GM19463 (cell line): ENCODE measurements around the gene ODF4.

Experiments used
- ATAC-seq: cut with Tn5 transposase; IDR thresholded peaks from one replicate; pipeline ENCODE4 v1.9.1; 2021; ENCODE audit warnings: mild to moderate bottlenecking, moderate library complexity; ENCODE audit not compliant: unreplicated experiment

The ODF4 gene, protein sequence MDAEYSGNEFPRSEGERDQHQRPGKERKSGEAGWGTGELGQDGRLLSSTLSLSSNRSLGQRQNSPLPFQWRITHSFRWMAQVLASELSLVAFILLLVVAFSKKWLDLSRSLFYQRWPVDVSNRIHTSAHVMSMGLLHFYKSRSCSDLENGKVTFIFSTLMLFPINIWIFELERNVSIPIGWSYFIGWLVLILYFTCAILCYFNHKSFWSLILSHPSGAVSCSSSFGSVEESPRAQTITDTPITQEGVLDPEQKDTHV

DNA sequence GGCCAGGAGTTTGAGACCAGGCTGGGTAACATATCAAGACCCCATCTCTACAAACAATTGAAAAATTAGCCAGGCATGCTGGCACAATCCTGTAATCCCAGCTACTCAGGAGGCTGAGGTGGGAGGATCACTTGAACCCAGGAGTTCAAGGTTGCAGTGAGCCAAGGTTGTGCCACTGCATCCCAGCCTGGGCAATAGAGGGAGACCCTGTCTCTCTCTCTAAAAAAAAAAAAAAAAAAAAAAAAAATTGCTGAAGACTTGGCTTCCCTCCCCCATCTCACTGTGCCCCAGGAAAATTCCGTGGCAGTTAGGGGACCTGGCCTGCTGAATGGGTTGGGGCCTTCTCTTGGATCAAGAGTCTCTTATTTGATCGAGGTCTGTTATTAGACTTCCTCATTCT is at the start of gene ODF4:
Gene ODF4 (plus strand): TSS at position 301 of the 400 bp plus-strand sequence. CDS start 212 bp downstream, outside the sequence.
- no peak for ATAC-seq

DNA sequence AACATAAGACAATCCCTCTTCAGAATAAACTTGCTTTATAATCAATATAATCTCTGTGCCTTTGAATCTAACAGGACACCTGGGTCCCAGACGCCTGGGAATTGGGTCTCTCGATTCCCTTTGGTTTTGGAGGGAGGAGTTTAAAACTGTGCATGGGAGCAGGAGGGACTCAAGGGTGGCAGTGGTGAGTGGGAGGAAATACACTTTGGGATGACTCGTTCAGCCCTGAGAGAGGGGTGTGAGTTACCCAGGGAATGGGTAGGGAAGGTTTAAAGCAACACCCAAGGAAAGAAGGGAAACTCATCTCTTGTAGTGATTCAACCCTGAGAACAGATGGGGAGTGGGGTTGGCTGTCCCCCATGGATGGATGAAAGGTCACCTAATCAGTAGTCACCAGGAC is 49.6 kb upstream of the ODF4 start:
- ATAC-seq: no peak

DNA sequence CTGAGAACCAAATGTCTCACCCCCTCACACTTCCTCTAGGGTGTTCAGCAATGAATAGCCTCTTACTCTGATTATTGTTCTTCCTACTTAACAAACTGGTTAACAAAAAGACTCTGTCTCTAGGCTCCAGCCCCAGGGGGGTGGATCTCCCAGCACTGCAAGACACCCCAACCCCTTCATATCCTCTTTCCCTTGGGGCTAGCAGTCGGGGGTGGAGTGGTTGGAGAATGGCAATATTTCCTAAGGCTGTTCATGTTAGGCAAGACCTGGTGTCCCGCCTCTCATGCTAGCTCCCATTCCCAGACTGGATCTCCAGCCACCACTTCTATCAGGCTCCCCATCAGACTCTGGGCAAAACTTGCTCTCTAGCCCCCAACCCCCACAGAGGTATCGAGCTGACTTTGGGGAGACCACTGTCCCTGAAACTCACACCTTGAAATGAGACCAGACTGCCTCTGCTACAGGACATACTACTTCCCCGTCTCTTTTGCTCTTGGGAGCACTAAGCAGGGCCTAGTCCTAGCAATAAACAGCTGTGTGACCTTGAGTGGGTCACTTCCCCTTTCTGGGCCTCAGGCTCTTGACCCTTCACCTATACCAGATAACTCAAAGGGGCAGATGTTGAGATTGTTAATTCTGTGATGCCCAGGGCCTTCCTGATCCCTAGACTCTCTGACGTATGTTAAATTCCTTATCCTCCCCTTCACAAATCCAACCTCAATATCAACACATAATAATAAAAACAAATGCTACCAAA is 46.8 kb upstream of the ODF4 start:
- ATAC-seq: no peak

DNA sequence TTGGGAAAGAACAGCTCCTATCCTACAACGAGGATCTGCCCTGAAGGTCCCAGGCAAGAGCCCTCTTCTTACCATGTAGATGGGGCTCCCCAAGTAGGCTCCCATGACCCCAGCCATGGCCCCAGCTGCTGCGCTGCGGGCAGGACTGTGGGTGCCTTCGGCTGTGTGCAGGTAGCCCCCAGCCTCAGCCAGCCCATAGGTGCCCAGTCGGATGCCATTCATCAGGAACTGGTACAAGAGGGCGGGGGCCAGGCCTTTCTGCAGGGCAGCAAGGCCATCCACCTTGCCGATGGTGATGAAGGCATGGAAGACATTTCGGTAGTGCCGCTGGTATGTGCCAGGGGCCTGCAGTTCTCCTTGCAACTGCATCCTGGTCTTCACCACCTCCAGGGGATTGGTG is 45.3 kb upstream of the ODF4 start:
- no peak for ATAC-seq

DNA sequence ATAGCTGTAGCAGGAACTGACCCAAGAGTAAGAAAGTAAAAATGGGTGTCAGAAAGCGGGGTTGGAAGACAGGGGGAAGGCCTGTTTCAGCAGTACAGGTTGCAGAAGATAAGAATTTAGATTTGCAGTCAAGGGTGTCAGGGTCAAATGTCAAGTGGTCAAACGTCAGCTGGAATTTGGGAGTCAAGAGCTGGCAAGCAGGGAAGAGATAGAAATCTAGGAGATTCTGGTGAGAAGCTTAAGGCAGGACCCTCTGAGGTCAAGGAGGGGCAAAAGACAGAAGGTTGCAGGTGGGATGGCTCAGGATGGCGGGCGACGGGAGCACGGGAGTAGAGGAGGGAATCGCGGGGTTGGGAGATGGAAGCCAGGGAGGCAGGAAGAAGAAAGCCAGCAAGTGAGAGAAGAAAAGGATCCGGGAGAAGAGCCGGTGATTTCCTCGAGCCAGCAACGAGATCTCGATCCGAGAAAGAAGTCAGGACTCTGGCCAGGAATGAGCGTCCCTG is 44.8 kb upstream of the ODF4 start:
- no peak for ATAC-seq

DNA sequence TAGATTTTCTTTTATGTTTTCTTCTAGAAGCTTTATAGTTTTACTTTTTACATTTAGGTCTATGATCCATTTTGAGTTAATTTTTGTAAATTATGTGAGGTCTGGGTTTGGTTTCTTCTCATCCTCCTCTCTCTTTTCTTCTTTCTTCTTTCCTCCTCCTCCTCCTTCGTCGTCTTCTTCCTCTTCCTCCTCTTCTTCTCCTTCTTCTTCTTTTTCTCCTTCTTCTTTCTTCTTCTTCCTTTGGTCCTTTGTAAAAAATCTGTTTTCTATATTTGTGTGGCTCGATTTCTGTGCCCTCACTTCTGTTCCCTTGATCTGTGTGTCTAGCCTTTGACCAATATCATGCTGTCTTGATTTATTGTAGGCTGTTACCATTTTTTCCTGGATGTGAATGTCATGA is 39.4 kb upstream of the ODF4 start:
- ATAC-seq: no peak

DNA sequence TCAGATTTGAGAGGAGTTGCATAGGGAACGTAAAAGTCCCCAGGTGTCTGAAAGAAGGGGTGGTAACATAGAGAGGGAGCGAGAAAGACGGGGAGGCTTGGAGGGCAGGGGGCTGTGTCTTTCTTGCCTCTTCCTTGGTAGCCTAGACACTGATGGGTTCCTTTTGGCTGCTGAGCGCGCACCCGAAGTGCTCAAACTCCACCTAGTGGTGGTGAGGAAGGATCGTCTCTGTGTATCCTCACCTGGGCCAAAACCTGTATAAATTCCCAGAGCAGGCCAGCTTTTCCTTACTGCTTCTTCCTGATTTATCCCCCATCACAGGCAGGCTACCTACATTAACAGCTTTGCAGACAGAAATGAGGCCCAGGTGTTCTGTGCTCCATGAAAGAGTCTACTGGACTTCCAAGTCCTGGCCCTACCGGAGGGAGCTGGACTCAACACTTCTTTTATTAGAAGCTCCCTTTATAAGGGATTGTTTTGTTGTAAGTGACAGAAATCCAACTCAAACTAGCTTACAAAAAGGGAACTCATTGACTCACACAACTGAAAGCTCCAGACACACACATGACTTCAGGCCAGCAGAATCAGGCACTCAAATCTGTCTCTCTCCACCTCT is 38.9 kb upstream of the ODF4 start:
- peak; percentile 57 for ATAC-seq

DNA sequence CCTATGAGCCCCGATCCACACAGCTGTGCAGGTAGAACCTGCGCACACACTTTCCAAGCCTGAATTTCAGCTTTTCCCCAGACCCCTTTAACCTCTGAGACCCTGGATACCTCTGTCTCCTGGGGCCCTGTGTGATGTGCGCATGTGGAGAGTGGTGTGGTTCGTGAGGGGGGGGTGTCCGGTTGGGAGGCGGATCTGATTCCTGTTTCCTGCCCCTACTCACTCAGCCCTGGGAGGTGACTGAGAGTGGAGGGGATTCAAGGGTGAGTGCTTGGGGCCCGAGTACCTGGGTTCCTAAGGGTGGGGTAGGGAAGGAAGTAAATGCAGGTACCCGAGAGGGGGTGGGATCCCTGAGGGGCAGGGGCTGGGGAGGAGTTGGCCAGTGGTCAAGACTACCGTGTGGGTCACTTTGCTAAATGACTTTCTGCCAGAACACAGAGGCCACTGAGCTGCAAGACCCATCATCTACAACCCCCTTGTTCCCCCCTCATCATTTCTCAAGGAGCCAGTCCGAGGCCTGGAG is 29.0 kb upstream of the ODF4 start:
- ATAC-seq: no peak

DNA sequence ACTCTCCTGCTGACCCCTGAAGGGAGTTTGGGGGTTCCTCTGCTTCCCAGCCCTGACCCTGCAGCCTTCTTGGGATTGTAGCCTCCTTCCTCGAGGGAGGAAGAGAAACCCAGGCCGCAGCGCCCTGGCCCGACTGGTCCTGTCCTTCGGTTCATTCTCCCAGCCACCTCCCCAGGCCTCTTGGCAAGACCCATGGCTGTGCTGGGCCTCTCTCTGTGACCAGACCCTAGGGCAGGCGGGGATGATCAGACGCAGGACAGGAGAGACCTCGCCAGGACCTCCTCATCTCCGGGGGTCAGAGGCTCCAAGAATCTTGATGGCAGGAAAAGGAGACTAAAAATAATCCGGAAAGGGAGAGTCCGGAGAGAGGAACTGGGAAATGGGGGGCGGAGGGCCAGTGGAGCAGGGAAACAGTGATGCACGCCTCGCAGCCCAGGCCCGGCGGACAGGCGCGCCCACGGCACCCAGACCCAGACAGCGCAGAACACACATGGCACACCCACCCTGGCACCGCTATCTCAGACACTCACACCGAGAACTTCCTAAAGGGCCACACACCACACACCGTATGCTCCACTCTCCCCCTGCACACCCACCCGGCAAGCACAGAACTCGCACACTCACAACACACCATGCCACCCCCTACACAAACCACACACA is 28.4 kb upstream of the ODF4 start:
- ATAC-seq: no peak

DNA sequence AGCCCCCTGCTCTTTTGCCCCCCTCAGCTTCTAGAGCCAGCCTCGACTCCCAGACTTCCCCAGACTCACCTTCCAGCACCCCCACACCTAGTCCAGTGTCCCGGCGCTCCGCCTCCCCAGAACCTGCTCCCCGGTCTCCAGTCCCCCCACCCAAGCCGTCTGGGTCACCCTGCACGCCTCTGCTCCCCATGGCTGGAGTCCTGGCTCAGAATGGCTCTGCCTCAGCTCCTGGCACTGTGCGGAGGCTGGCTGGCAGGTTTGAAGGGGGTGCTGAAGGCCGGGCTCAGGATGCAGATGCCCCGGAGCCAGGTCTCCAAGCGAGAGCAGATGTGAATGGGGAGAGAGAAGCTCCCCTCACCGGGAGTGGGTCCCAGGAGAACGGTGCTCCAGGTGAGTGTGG is 27.4 kb upstream of the ODF4 start:
- no peak for ATAC-seq

DNA sequence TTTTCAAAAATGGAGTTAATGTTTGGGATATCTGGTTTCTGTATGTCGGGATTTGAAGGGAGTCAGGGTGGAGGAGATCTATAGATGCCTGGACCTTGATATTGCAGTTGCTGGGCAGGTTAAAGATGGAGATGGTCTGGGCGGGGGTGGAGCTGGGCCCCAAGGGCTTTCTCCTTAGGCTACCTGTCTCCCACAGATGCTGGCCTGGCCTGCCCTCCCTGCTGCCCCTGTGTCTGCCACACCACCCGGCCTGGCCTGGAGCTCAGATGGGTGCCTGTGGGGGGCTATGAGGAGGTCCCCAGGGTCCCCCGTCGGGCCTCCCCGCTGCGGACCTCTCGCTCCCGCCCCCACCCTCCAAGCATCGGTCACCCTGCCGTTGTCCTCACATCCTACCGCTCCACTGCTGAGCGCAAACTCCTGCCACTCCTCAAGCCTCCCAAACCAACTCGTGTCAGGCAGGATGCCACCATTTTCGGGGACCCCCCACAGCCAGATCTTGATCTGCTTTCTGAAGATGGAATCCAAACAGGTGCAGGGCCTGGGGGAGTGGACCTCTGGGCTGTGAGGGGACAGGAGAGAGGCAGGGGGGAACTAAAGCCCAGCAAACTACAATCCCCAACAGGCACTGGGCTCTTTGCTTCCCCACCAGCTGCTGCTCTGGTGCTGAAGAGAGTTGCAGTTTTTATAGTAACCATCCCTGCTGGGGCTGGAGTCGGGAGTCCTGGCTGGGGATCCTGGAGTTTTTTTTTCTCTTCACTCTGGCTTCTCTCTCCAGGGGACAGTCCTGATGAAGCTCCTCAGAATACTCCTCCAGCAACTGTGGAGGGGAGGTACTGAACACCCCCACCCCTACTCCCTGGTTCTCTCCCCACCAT is 26.7 kb upstream of the ODF4 start:
- ATAC-seq: no peak

DNA sequence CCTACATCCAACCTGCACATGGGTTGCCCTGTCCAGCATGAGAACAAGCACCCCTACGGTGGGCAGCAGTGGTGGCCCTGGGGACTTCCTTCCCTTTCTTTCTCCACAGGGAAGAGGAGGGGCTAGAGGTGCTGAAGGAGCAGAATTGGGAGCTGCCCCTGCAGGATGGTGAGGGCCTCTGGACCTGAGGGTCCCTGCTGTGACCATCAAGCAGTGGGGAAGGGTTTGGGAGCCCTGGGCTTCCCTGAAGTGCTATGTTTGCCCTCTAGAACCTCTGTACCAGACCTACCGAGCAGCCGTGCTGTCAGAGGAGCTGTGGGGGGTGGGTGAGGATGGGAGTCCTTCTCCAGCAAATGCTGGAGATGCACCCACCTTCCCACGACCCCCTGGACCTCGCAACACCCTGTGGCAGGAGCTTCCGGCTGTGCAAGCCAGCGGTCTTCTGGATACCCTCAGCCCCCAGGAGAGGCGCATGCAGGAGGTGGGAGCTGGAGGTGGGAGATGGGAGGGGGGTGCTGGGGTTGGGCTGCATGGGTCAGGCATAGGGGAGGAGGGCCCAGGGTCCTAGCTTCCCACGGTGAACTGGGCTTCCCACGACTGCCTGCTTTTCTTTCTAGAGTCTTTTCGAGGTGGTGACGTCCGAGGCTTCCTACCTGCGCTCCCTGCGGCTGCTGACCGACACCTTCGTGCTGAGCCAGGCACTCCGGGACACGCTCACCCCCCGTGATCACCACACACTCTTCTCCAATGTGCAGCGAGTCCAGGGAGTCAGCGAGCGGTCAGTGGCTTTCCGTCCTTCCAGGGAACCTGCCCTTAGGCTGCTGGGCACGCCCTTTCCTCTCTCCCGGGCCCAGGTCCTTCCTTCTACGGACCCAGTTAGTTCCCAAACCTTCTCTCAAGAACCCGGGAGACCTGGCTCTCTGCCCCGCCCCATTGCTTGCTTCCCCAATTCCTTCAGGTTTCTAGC is 24.6 kb upstream of the ODF4 start:
- ATAC-seq: no peak

DNA sequence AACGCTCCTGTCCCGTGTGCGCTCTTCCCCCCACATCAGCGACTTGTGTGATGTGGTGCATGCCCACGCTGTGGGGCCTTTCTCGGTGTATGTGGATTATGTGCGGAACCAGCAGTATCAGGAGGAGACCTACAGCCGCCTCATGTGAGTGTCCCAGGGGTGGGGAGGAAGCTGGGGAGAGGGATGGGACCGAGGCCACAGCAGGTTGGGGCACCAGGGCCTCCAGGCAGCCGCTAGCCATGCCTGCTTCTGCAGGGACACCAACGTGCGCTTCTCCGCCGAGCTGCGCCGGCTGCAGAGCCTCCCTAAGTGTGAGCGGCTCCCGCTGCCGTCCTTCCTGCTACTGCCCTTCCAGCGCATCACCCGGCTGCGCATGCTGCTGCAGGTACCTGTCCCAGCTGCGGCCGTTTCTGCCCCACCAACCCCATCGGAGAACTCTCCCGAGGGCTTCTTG is 23.8 kb upstream of the ODF4 start:
- ATAC-seq: no peak

DNA sequence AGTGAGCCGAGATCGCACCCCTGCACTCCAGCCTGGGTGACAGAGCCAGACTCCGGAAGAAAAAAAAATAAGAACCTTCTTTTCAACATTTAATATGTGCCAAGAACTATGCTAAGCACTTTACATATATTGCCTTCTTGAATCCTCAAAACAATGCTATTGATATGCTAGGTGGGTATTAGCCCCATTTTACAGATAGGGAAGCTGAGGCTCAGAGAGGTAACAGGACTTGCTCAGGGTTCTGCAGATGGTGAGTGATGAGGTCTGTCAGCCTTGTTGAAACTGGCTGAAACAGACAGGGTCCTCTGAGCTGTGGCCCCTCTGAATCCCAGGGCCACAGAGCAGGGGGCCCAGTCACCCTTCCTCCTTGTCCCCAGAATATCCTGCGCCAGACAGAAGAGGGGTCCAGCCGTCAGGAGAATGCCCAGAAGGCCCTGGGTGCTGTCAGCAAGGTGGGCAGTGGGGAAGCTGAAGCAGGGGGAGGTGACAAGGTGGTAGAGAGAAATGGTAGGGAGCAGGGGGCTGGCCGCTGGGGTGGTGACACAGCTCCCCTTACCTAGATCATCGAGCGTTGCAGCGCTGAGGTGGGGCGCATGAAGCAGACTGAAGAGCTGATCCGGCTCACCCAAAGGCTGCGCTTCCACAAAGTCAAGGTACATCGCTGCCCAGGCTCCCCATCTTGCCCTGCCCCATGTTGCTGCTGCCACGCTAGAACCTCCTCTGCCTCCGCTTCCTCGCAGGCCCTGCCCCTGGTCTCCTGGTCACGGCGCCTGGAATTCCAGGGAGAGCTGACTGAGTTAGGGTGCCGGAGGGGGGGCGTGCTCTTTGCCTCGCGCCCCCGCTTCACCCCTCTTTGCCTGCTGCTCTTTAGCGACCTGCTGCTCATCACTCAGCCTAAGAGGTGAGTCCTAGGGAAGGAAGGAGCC is 21.4 kb upstream of the ODF4 start:
- ATAC-seq: no peak

DNA sequence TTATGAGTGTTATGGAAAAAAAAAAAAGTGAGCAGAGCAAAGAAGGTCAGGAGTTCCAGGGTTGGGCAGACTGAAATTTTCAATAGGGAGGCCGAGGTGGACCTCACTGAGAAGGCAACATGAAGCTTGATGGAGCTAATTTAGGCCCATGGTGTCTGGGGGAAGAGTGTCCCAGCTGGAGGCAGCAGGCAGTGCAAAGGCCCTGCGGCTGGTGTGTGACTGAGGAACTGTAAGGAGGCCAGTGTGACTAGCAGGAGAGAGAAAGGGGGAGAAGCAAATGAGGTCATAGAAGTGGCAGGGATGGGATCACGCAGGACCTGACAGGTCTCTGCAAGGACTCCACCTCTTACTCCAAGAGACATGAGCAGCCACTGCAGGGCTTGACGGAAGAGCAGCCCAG is 19.4 kb upstream of the ODF4 start:
- ATAC-seq: no peak

DNA sequence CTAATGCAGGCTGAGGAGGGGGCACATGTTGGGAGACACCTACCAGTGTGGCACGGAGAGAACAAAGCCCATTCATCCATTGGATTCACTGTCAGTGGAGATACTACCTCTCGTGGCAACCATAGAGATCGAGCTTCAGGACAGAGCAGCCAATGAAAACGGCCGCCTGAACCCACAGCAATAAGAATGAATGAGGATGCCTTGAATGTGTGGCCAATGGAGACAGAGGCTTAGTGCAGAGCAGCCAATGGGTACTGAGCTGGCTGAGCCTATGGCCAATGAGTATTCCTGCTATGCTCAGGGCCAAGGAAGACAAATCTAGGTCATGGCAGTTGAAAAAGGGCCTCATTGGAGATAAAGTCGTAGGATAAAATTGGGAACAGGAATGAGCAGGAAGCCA is 18.6 kb upstream of the ODF4 start:
- ATAC-seq: no peak

DNA sequence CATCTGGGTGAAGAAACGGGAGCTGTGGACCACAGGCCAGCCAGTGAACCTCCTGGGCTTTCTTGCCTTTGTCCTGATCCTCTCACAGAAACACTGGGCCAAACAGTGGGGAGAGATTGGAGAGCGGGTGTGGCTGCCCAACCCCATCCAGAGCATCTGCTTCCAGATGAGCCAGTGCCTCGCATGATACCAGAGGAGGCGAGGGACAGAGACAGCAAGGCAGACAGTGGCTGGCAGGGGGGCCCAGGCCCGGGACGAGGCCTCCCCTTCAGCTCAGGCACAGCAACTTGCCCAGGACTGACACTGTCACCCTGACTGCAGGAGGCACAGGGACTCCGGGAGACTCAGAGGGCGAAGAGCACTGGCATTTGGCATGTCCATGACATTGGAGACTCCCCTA is 17.6 kb upstream of the ODF4 start:
- no peak for ATAC-seq

DNA sequence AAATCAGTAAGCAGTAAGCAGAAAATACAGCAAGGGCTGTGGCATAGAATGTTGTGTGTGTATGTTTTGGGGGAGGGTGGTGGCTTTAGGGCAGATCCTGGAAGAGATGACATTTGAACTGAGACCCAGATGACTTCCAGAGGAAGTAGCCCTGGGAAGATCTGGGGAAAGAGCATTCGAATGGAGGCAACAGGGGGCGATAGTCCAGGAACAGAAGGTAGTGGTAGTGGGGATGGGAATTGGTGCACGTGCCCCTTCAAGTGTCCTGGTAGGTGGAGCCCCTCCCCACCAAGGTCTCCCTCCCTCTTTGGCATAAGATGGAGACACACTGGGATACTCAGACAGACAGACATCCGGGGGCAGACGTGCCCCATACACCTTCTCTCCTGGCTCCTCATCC is 15.5 kb upstream of the ODF4 start:
- no peak for ATAC-seq
